Adrenal gland (tissue), 12 donors: ENCODE data around the gene CFAP45. TPM values are rescaled to one million over a fixed set of nuclear protein-coding genes. Genes with fewer than 3 reads are reported as not detected.
"Not testable (repeated sequence)": the region's sequence is repeated elsewhere in the genome, so short reads cannot be mapped to it uniquely, and the experiment has no call there.

Source experiments
- DNase-seq, 7 donors: peaks; one replicate each; pipeline ENCODE4 v3.0.0-alpha.2; 2019 to 2020
- H3K27ac ChIP-seq, 5 donors: fragments of 200-600 bp; sonication (generic) in 4 of 5; 1 replicate in 3 of 5; 2 replicates in 2 of 5; pipeline versions ENCODE4 v1.5.1 to v1.8.0; 2016 to 2020; ENCODE audit warnings: mild to moderate bottlenecking in 1 of 5
- H3K27me3 ChIP-seq: fragments of 200-600 bp; 2 replicates; pipeline ENCODE4 v1.8.0; 2021
- H3K36me3 ChIP-seq, 2 donors: fragments of 200-600 bp; replicated peaks in 1 of 2; 1 replicate in 1 of 2; 2 replicates in 1 of 2; pipeline versions ENCODE4 v1.5.1 to v1.8.0; 2018 to 2022
- H3K4me1 ChIP-seq, 2 donors: fragments of 200-600 bp; replicated peaks in 1 of 2; 1 replicate in 1 of 2; 2 replicates in 1 of 2; pipeline versions ENCODE4 v1.5.1 to v1.8.0; 2018 to 2021
- H3K4me3 ChIP-seq, 4 donors: fragments of 200-600 bp; sonication (generic) in 3 of 4; one replicate each; pipeline ENCODE4 v1.5.1; 2016 to 2018
- H3K9me3 ChIP-seq, 3 donors: fragments of 200-600 bp; sonication (generic) in 1 of 3; replicated peaks in 1 of 3; 1 replicate in 2 of 3; 2 replicates in 1 of 3; pipeline versions ENCODE4 v1.5.1 to v1.8.0; 2016 to 2021
- POLR2A ChIP-seq, 2 donors: fragments of 450-650 bp; IDR thresholded peaks; one replicate each; pipeline ENCODE4 v1.6.1; 2017; ENCODE audit warnings: antibody characterized with exemption in 2 of 2, mild to moderate bottlenecking in 2 of 2, moderate library complexity in 1 of 2
- WGBS, 4 donors: extraction: QIAGEN DNeasy Blood & Tissue Kit in 2 of 4; methylation state at CpG; one replicate each; pipeline versions ENCODE4 v1.1.5 to v1.1.7; 2013 to 2017; 5-methylcytosine and 5-hydroxymethylcytosine counted together
- intact Hi-C, 2 donors: fragments of 100-400 bp; cut with DNase I; formaldehyde crosslinking; loops; one replicate each; pipeline versions ENCODE4 v1.14.1 to v1.15.0; 2022 to 2023
- polyA plus RNA-seq, 3 donors: library from polyadenylated mRNA; stranded (reverse); fragments of 200-250 nt in 2 of 3; fragments of 350-450 nt in 1 of 3; fragmentation: Illumina TruSeq in 1 of 3; extraction: RNeasy Lipid Tissue Mini Kit (QIAGEN cat#74804) in 1 of 3; gene quantifications; one replicate each; pipeline ENCODE4 v1.2.3, GENCODE V29; 2013 to 2014
- total RNA-seq, 9 donors: library from RNA; depleted of rRNA in 4 of 9; stranded (reverse); fragments of >200 nt in 4 of 9; fragments of 120-200 nt in 1 of 9; fragmentation: NEBNext Ultra II Directional in 1 of 9; extraction: Animal tissue kit (Norgen Biotek cat#: 25700) in 1 of 9; gene quantifications; one replicate each; pipeline versions ENCODE4 v1.1.0 to v1.2.4, GENCODE V29; 2013 to 2023
- TF ChIP-seq, protein P1 (sequence below), 6 experiments: fragments of 450-650 bp in 4 of 6; fragments of 200-600 bp in 2 of 6; sonication (generic) in 1 of 6; IDR thresholded peaks; 1 replicate in 5 of 6; 2 replicates in 1 of 6; pipeline versions ENCODE4 v1.5.1 to v1.8.0; 2016 to 2021; ENCODE audit warnings: antibody characterized with exemption in 6 of 6, mild to moderate bottlenecking in 2 of 6, moderate library complexity in 1 of 6
- donor health status: healthy with polysubstance abuse.
- donor health status: Bipolar disorder and iron deficiency.
- donor health status: DM: yes; HTN: yes; CAD: no.
- donor health status: DM: no; HTN: no; CAD: no.
- donor health status: DM: no; HTN: no; CAD: no.
- donor health status: DM: yes; HTN: yes; CAD: no.

The CFAP45 gene
- total and polyA plus RNA-seq, 12 donors, result 0.14 to 0.81 (median 0.35) TPM; not detected in 6

DNA sequence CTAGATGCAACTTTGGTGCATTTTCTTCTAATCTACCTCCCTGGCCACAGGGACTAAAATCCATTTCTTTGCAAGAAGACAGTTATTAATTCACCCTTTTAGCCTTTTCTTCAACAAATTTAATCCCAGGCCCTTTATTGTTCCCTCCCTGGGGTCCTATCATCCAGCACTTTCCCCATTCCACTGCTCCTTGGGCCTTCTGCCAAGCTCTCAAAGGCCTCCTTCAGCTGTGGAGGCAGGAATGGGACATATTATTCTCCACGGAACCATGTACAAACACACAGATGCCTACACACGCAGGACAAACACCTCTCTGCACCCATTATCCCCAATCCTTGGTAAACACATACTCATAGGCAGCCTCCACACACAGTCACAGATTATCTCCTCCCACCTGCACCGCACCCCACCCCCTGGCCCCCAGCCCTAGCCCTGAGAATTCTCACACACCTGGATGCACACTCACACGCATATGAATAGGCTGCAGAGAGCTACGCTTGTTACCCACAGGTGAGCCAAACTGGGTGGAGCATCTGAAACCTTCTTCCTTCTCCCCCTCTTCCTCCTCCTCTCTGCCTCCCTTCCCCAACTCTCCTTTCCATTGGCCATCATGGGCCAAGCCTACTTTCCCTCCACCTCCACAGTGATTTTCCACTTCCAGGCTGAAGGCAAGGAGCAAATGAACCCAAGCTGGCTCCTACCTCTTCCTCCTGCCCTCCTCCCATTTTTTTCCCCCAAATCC lies 13.7 kb upstream of the CFAP45 start:
- Histone ChIP-seq H3K9me3 (no peaks in the 10 kb centered on the region), H3K36me3 (peaks cover 0 to 12% of the 10 kb centered on the region in 2 donors), H3K4me3 (no peak overlapping the region), H3K27me3 (no peaks in the 10 kb centered on the region), H3K27ac (no peak overlapping the region), H3K4me1 (peaks cover 0 to 23% of the 10 kb centered on the region in 2 donors)
- DNase-seq, result no peak
- no peak for TF ChIP-seq POLR2A (IDR thresholded peaks at IDR 0.05)
- TF ChIP-seq, protein P1, sequence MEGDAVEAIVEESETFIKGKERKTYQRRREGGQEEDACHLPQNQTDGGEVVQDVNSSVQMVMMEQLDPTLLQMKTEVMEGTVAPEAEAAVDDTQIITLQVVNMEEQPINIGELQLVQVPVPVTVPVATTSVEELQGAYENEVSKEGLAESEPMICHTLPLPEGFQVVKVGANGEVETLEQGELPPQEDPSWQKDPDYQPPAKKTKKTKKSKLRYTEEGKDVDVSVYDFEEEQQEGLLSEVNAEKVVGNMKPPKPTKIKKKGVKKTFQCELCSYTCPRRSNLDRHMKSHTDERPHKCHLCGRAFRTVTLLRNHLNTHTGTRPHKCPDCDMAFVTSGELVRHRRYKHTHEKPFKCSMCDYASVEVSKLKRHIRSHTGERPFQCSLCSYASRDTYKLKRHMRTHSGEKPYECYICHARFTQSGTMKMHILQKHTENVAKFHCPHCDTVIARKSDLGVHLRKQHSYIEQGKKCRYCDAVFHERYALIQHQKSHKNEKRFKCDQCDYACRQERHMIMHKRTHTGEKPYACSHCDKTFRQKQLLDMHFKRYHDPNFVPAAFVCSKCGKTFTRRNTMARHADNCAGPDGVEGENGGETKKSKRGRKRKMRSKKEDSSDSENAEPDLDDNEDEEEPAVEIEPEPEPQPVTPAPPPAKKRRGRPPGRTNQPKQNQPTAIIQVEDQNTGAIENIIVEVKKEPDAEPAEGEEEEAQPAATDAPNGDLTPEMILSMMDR (IDR thresholded peaks at IDR 0.05), result no peak
- 76 to 90% (median 87%) methylated on average over 5 of the region's 5 CpGs for WGBS, 4 donors
- intact Hi-C loops, result no loop called here

DNA sequence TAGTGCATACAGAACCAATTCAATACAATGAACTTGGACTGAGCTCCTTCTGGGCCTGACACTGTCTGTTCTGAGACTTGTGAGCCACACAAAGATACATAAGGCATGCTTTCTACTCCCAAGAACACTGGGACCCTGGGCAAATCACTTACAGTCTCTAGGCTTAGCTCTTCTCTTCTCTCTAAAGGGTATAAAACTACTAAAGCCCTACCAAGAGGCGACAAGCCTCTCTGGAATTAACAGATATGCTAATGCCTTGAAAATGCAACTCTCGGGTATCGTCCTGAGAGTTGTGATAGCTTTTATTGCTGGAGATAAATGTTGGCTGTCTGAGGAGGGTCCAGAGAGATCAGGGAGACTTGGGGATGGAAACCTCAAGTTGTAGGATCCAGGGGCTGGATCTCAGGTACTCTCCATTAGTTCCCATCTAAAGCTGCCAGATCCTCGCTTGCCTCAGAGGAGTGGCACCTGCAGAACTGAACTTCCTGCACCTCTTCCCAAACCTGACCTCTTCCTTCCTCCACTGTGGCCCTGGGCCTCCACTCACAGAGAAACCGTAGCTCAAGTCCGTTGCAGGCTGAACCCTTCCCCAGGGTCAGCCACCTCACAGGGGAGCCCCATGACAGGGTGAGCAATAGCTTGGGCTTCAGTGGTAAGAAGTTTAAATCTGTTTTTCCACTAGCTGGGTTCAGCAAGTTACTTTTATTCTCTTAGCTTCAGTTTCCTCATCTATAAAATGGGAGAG lies 11.5 kb upstream of the CFAP45 start:
- no peak for DNase-seq
- intact Hi-C loops, result no loop called here
- no peak overlapping the region for H3K4me3 ChIP-seq

DNA sequence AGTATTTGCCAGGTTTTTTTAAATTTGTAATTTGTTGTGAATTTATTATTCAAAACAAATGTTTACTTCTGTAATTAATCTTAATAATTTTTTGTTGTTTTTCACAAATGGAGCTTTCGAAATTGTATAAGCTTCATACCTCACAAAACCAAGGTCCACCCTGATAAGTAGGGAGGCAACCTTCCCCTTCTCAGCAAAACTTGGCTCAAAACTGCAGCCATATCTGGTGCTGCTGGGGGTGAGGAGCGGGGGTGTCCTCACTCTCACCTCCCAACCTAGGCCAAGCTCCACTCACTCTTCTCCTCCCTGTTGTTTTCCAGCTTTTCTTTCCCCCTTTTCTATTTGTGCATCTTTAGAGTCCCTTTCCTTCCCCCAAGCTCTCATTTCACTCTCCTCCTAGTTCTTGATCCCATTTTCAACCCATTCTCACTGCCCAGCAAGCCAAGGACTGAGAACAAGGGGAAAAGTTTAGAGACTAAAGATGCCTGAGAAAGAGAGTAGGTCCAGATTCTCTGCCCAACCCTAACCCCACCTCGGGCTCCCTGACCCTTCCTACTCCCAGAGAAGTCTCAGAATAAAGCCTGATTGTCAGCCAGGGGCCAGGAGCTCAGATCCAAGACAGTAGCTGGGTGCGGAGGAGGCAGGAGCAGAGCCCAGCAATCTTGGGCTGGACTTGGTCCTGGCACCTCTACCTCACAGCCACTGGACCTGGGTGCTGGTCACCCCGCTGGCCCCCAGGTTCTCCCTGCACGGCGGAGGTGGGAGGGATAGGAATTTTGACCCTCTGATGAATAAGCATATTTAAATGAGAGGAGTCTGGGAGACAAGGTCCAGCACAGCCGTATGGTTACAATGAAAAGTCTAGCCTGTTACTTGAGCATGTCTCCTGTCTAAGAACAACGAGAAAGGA lies 8.3 kb upstream of the CFAP45 start:
- Histone ChIP-seq H3K27ac (no peak overlapping the region), H3K4me1 (peaks cover 0 to 16% of the 10 kb centered on the region in 2 donors), H3K27me3 (no peaks in the 10 kb centered on the region), H3K36me3 (no peaks in the 10 kb centered on the region), H3K9me3 (no peaks in the 10 kb centered on the region), H3K4me3 (no peak overlapping the region)
- TF ChIP-seq POLR2A (IDR thresholded peaks at IDR 0.05), result no peak
- TF ChIP-seq, protein P1 (IDR thresholded peaks at IDR 0.05), result no peak
- no peak for DNase-seq
- intact Hi-C loops, result no loop called here
- WGBS, 4 donors, result 78 to 93% (median 90%) methylated on average over 6 to 9 of the region's 9 CpGs

More for the DNA sequence above, 11.5 kb upstream of the CFAP45 start:
- WGBS, 4 donors, result 81 to 86% (median 84%) methylated on average over 4 to 6 of the region's 6 CpGs
- Histone ChIP-seq H3K27ac (peak overlapping the region in 1 of 5 donors; percentile 13), H3K4me1 (peaks cover 0 to 20% of the 10 kb centered on the region in 2 donors), H3K27me3 (no peaks in the 10 kb centered on the region), H3K36me3 (no peaks in the 10 kb centered on the region), H3K9me3 (no peaks in the 10 kb centered on the region)
- TF ChIP-seq, protein P1 (IDR thresholded peaks at IDR 0.05), result no peak
- no peak for TF ChIP-seq POLR2A (IDR thresholded peaks at IDR 0.05)

DNA sequence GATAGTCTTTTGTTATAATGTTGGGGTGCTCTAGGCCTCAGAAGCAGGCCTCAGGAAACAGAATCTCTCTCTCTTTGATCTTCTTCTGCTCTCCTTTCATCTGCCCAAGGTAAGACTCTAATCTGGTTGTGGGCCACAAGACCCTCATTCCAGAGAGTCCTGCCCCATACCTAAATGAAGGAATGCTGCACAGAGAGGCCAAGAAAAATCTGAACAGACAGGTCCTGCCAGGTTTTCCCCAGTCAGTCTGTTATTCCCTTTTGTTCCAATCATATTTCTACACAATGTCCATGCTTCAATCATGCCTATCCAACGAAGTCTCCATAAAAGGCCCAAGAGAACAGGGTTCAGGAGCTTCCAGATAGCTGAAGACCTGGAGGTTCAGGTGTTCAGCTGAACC lies 7.0 kb upstream of the CFAP45 start:
- H3K4me3 ChIP-seq, result no peak overlapping the region
- 64 to 83% (median 83%) methylated on average over 1 of the region's 1 CpG for WGBS, 4 donors
- no peaks in the 10 kb centered on the region for H3K9me3 ChIP-seq
- H3K27me3 ChIP-seq, result no peaks in the 10 kb centered on the region
- no peaks in the 10 kb centered on the region for H3K36me3 ChIP-seq
- H3K4me1 ChIP-seq, result peaks cover 0 to 16% of the 10 kb centered on the region in 2 donors
- no peak overlapping the region for H3K27ac ChIP-seq
- TF ChIP-seq, protein P1 (IDR thresholded peaks at IDR 0.05), result no peak
- no peak for TF ChIP-seq POLR2A (IDR thresholded peaks at IDR 0.05)
- DNase-seq, result no peak
- intact Hi-C loops, result no loop called here

DNA sequence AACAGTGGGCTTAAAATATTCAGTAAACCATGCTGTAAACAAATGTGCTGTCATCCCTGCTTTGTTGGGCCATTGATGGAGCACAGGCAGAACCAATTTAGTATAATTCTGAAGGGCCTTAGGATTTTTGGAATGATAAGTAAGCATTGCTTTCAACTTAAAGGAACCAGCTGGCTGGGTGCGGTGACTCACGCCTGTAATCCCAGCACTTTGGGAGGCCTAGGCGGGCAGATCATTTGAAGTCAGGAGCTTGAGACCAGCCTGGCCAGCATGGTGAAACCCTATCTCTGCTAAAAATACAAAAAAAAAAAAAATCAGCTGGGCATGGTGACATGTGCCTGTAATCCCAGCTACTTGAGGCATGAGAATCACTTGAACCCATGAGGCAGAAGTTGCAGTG lies 4.1 kb upstream of the CFAP45 start:
- DNase-seq, intact Hi-C loops, H3K36me3 ChIP-seq, H3K27ac ChIP-seq, H3K9me3 ChIP-seq, H3K27me3 ChIP-seq, H3K4me3 ChIP-seq: not testable (repeated sequence)
- 65 to 90% (median 73%) methylated on average over 3 of the region's 3 CpGs for WGBS, 4 donors
- peaks cover 3 to 12% of the 10 kb centered on the region in 2 donors for H3K4me1 ChIP-seq
